ENCODE measurements around the gene HLA-DMB. TPM values are rescaled to one million over a fixed set of nuclear protein-coding genes. Genes with fewer than 3 reads are reported as not detected.

The HLA-DMB gene
- polyA plus RNA-seq, 1 donor from 2014 or later = 2.9 TPM

DNA sequence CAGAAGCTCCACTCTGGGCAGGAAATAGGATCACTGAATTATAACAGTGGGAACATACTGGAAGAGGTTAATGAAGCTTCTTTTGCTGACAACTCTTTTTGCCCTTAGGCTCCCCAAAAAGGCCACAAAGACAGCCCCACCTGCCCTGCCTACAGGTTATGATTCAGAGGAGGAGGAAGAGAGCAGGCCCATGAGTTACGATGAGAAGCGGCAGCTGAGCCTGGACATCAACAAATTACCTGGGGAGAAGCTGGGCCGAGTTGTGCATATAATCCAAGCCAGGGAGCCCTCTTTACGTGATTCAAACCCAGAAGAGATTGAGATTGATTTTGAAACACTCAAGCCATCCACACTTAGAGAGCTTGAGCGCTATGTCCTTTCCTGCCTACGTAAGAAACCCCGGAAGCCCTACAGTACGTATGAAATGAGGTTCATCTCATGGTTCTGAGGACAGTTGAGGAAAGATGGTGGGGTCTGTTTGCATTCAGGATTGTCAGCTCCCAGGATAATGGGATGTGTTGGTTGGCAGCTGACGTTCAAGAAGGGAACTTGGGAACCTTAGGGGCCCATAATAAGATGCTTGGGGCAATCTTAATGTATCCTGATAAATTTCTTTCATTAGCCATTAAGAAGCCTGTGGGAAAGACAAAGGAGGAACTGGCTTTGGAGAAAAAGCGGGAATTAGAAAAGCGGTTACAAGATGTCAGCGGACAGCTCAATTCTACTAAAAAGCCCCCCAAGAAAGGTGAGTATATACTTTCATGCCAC, 39.1 kb upstream of the HLA-DMB start:
- no peak overlapping the region for H3K27ac ChIP-seq (ENCODE audit: low read length)
- peaks cover 38% of the 10 kb centered on the region for H4K20me1 ChIP-seq (ENCODE audit: insufficient read depth)
- H3K9ac ChIP-seq (ENCODE audit: low read length) = no peak overlapping the region
- H3K9me2 ChIP-seq (ENCODE audit: insufficient read depth, low read length) = no peaks in the 10 kb centered on the region
- TF ChIP-seq, protein P1, sequence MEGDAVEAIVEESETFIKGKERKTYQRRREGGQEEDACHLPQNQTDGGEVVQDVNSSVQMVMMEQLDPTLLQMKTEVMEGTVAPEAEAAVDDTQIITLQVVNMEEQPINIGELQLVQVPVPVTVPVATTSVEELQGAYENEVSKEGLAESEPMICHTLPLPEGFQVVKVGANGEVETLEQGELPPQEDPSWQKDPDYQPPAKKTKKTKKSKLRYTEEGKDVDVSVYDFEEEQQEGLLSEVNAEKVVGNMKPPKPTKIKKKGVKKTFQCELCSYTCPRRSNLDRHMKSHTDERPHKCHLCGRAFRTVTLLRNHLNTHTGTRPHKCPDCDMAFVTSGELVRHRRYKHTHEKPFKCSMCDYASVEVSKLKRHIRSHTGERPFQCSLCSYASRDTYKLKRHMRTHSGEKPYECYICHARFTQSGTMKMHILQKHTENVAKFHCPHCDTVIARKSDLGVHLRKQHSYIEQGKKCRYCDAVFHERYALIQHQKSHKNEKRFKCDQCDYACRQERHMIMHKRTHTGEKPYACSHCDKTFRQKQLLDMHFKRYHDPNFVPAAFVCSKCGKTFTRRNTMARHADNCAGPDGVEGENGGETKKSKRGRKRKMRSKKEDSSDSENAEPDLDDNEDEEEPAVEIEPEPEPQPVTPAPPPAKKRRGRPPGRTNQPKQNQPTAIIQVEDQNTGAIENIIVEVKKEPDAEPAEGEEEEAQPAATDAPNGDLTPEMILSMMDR (IDR thresholded peaks at IDR 0.05; ENCODE audit: poor library complexity, severe bottlenecking) = no peak
- TF ChIP-seq TAF1 (IDR thresholded peaks at IDR 0.05; ENCODE audit: low read depth) (no peak), MXI1 (conservative IDR thresholded peaks at IDR 0.05; ENCODE audit: poor library complexity, severe bottlenecking) (no peak), RAD21 (conservative IDR thresholded peaks at IDR 0.05) (no peak), EZH2 (IDR thresholded peaks at IDR 0.05; ENCODE audit: borderline replicate concordance, insufficient read depth, low read length, poor library complexity, severe bottlenecking) (no peak), EP300 (conservative IDR thresholded peaks at IDR 0.05; ENCODE audit: poor library complexity, severe bottlenecking) (no peak), REST (IDR thresholded peaks at IDR 0.05; ENCODE audit: borderline replicate concordance) (no peak), POLR2AphosphoS5 (IDR thresholded peaks at IDR 0.05) (no peak), SMC3 (conservative IDR thresholded peaks at IDR 0.05; ENCODE audit: poor library complexity) (no peak)
- no peak overlapping the region for H3K4me3 ChIP-seq (ENCODE audit: low read length)
- no peaks in the 10 kb centered on the region for H3K27me3 ChIP-seq (ENCODE audit: insufficient read depth, low read depth, low read length)
- no peak overlapping the region for H3K4me2 ChIP-seq (ENCODE audit: low read length)
- peaks cover 40% of the 10 kb centered on the region for H3K79me2 ChIP-seq (replicated peaks; ENCODE audit: insufficient read depth, low read length)
- peaks cover 4% of the 10 kb centered on the region for H3F3A ChIP-seq (ENCODE audit: insufficient read depth, low read length, poor library complexity, severe bottlenecking)
- no peak overlapping the region for H2AFZ ChIP-seq (ENCODE audit: low read depth, low read length)
- no peaks in the 10 kb centered on the region for H3K9me3 ChIP-seq (ENCODE audit: low read length)
- peaks cover 22% of the 10 kb centered on the region for H3K36me3 ChIP-seq (ENCODE audit: insufficient read depth, low read length)

DNA sequence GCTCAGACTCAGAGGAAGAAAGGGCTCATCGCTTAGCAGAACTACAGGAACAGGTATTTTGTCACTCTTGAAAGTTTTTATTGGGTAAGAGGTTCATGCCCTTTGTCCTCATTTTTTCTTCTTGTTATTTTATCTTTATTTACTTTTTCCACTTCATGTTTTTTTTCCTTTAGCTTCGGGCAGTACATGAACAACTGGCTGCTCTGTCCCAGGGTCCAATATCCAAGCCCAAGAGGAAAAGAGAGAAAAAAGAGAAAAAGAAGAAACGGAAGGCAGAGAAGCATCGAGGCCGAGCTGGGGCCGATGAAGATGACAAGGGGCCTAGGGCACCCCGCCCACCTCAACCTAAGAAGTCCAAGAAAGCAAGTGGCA, 37.1 kb upstream of the HLA-DMB start:
- Histone ChIP-seq H3K27ac (ENCODE audit: low read length) (no peak overlapping the region), H3K27me3 (ENCODE audit: insufficient read depth, low read depth, low read length) (no peaks in the 10 kb centered on the region), H3K4me2 (ENCODE audit: low read length) (no peak overlapping the region), H3K36me3 (ENCODE audit: insufficient read depth, low read length) (peaks cover 27% of the 10 kb centered on the region), H3K9me2 (ENCODE audit: insufficient read depth, low read length) (no peaks in the 10 kb centered on the region), H3K9me3 (ENCODE audit: low read length) (no peaks in the 10 kb centered on the region), H3F3A (ENCODE audit: insufficient read depth, low read length, poor library complexity, severe bottlenecking) (peaks cover 4% of the 10 kb centered on the region), H3K79me2 (replicated peaks; ENCODE audit: insufficient read depth, low read length) (peaks cover 60% of the 10 kb centered on the region), H4K20me1 (ENCODE audit: insufficient read depth) (peaks cover 57% of the 10 kb centered on the region), H3K4me3 (ENCODE audit: low read length) (no peak overlapping the region), H3K9ac (ENCODE audit: low read length) (no peak overlapping the region), H2AFZ (ENCODE audit: low read depth, low read length) (no peak overlapping the region)
- no peak for TF ChIP-seq EZH2 (IDR thresholded peaks at IDR 0.05; ENCODE audit: borderline replicate concordance, insufficient read depth, low read length, poor library complexity, severe bottlenecking)
- no peak for TF ChIP-seq MXI1 (conservative IDR thresholded peaks at IDR 0.05; ENCODE audit: poor library complexity, severe bottlenecking)
- TF ChIP-seq EP300 (conservative IDR thresholded peaks at IDR 0.05; ENCODE audit: poor library complexity, severe bottlenecking) = no peak
- no peak for TF ChIP-seq SMC3 (conservative IDR thresholded peaks at IDR 0.05; ENCODE audit: poor library complexity)
- no peak for TF ChIP-seq REST (IDR thresholded peaks at IDR 0.05; ENCODE audit: borderline replicate concordance)
